NK-92 (cell line): ENCODE measurements around the gene PIGL.
"Not testable (repeated sequence)": the region's sequence is repeated elsewhere in the genome, so short reads cannot be mapped to it uniquely, and the experiment has no call there.

Source experiments
- DNase-seq: peaks from one replicate; lab custom pipeline; 2025; ENCODE audit not compliant: unreplicated experiment; lab: John Stamatoyannopoulos, UW

The PIGL gene

DNA sequence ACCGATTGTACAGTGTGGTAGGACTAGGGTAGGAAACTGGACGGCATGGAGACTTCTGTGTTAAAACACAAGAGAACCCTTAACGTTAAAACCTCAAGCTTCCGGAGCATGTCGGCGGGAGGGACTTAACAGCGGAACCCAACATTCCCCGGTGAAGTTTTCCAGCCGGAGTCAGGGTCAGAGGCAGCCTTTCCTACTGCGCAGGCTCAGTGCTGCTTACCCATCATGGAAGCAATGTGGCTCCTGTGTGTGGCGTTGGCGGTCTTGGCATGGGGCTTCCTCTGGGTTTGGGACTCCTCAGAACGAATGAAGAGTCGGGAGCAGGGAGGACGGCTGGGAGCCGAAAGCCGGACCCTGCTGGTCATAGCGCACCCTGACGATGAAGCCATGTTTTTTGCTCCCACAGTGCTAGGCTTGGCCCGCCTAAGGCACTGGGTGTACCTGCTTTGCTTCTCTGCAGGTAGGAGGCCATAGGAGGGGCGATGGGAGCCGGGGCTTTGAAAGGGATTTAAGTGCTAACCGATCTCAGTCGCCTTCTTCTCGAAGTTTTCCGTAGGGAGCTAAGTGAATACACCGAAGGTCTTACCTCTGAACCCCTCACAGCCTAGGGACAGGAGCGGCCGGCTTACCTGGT is at the start of gene PIGL:
PIGL (plus strand) TSS at position 209 of the 634 bp plus-strand sequence; CDS start at position 226, 17 bp downstream.
- no peak for DNase-seq

DNA sequence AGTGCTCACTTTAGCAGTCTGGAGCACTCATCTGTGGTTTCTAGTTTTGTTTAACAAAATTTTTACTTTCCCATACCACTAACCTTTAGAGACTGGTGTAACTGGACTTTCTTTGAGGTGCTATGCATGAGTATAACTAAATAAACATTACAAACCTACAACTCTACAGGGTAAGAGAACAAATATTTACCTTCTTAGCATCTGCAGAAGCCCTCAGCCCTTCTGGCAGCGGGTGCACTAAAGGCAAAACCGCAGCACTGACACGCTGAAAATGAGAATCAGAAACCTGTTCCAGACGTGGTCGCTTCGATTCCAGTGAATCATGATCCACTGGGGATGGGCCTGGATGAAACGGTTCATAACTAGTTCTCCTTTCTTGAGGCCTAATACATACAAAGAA is 45.4 kb upstream of the PIGL start:
- no peak for DNase-seq

DNA sequence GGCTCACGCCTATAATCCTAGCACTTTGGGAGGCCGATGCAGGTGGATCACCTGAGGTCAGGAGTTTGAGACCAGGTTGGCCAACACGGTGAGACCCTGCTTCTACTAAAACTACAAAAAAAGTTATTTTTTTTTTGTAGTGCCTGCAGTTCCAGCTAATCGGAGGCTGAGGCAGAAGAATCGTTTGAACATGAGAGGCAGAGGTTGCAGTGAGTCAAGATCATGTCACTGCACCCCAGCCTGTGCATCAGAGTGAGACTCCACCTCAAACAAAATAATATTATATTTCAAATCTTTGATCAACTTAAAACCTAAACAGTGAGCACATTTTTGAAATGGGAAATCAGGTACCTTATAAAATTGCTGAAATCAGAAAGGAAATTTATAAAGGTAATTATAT is 38.2 kb upstream of the PIGL start:
- DNase-seq = no peak

DNA sequence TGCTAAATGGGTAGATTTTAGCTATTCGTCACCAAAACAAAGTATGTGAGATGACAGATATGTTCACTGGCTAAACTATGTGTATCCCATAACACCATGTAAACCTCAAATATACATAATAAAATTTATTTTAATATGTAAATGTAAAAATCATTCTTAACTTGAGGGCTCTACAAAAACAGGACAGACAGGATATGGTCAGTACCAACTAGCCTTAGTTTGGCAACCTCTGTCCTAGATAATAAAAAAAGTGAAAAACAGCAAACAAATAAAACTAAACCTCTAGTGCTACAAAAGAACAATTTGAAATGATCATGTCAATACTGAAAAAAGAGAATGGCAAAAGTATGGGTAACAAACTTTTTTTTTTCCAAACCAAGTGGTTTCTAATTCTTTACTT is 35.4 kb upstream of the PIGL start:
- no peak for DNase-seq

DNA sequence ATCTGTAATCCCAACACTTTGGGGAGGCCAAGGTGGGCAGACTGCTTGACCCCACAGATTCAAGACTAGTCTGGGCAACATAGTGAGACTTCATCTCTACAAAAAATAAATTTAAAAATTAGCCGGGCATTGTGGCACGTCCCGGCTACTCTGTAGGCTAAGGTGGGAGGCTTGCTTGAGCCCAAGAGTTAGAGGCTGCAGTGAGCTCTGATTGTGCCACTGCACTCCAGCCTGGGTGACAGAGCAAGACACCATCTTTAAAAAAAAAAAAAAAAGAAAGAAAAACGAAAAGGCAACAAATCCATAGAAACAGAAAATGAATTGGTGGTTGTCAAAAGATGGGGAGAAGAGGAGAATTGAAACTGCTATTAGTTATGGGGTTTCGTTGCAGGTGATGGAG is 29.4 kb upstream of the PIGL start:
- DNase-seq = no peak

DNA sequence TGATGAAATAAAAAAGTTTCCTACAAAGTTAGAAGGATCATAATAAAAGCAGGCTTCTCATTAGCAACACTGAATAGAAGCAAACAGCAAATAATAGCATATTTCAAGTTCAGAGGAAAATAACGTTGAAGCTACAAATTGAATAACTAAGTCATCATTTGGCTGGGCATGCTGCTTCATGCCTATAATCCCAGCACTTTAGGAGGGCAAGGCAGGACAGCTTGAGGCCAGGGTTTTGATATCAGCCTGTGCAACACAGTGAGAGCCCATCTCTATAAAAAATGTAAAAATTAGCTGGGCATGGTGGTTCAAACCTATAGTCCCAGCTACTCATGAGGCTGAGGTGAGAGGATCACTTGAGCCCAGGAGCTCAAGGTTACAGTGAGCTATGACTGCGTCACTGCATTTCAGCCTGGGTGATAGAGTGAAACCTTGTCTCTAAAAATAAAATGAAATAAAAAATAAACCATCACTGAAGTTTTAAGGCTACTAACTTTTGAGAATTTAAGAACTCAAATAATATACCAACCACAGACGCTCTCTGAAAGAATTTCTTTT is 27.1 kb upstream of the PIGL start:
- DNase-seq = no peak

DNA sequence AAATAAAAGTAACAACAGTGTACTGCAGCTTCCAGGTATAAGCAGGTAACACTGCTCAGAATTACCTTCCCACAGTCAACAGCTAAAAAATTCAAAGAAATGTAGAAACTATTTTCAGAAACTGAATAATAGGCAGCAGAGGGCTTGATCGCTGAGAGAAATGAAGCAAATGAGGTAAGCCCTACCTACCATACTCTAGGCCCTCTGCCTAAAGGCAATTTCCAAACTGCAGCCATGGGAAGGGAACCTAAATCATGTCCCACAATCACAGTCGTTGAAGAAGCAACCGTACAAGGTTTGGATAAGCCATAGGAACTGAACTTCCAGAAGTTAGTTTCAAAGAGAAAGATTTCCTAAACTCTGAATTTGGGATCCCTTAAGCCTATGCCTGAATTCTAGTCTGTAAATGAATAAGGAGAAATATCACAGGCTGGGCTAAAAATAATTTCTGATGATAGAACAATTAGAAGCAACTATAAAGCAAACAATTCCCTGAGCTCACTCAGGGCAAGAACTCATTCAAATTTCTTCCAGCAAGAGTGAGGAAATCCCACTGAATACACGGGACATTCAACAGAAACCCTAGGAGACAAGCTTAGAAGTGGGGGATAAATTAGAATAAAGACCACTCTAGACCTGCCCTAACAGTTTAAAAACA is 26.2 kb upstream of the PIGL start:
- DNase-seq = no peak

DNA sequence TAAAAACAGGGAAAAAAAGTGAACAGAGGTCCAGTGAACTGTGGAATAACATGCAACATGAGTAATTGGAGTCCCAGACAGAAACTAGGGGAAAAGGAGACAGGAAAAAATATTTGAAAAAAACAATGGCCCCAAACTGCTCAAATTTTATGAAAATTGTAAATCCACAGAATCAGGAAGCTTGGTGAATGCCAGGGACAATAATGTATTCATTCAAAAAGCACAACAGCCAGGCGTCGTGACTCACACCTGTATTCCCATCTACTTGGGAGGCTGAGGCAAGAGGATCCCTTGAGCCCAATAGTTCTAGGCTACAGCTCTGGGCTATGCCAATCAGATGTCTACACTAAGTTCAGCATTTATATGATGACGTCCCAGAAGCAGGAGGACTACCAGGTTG is 25.4 kb upstream of the PIGL start:
- no peak for DNase-seq

DNA sequence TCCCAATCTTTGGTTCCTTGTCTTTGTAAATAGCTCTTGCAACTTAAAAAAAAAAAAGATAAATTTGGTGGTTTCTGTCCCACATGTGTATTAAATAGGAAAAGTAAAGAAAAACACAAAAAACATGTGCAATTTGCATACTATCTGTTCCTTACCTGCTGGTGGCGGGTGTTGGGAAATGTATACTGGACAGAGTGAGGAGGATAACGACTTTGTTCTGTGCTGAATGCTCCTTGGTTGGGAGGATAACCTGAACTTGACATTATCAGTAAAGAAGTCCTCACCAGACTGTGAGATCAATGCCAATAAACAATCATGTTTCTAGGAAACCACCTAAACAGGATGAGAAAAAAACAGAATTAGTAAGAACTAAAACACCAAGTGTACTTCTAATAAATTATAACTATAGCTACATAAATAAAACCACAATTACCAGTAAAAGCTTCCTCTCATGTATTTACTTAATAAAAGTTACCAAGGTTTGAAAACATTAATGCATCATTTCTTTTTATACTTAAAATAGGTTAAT is 22.6 kb upstream of the PIGL start:
- DNase-seq = not testable (repeated sequence)

DNA sequence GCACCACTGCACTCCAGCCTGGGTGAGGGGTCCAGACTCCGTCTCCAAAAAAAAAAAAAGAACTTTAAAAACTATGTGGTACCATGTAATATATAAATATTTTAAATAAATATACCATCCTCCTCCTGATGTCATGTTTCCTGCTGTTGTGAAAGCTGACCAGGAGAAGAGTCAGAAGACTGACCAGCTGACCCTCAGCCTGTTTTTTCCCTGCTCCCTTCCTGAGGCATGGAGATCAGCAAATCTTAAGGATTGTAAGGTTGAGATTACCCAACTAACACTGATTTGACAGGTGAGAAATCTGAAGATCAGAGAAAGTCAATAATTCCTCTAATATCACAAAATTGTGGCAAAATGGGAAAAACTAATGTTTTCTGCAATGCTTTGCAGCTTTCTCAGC is 19.7 kb upstream of the PIGL start:
- DNase-seq = no peak

DNA sequence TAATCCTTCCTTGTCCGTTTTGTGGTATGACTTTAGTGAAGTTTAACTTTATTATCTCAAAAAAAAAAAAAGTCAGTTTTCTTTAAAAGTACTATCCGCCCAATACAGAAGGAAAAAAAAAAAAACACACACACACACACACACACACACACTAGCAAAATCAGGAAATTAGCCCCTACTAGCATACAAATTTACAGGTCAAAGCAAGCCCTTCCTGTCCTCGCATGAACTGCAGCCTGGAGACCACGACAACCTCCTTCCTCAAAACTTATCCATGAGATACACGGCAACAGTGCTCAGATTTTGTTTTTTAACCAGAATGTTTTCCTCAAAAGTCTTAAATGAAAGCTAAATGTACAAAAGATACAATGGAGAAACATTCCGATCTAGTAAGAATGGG is 17.9 kb upstream of the PIGL start:
- no peak for DNase-seq

DNA sequence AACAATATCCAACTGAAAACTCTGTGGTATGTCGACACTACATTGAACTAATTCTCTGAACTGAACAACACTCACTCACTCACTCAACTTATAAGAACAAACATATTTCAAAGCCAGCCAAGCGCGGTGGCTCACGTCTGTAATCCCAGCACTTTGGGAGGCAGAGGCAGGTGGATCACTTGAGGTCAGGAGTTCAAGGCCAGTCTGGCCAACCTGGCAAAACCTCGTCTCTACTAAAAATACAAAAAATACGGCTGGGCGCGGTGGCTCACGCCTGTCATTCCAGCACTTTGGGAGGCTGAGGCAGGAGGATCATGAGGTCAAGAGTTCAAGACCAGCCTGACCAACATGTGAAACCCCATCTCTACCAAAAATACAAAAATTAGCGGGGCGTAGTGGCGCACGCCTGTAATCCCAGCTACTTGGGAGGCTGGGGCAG is 15.3 kb upstream of the PIGL start:
- not testable (repeated sequence) for DNase-seq

DNA sequence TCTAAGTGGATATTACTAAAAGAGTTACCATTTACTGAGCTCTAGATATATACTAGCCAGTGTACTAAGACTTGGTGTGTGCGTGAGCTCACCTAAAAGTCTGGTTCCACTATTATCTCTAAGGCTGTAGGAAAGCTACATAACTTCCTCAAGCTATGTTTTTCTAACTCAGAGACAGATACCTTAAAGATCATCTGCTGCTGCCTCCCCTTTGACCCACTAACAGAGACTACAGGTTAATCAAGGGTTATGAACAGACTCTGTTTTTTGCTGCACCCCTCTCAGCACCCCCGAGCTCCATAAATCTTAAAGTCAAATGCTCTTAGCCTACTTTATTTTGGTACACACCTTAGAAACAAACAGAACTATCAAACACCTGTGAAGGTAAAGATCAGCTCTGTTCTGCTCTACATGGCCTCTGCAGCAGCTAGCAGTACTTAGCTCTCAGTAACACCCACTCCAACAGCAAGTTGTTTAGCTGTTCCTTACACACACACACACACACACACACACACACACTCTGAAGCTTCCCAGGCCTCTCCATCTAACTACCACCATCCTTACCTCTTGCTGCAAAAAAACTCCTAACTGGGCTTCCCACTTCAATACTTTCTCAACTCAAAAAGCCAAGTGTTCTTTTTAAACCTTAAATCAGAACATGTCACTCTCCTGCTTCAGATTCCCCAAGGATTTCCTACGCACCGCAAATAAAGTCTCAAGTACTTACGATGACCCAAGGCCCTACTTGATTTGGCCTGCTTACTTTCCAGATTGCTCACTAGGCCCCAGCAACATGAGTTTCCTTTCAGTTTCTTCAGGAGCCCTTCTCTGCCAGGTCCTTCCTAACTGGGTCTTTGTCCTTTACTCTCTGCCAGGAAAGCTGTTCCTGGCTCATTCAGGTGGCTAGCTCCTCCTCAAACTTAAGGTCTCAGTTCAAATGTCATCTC is 14.2 kb upstream of the PIGL start:
- not testable (repeated sequence) for DNase-seq

DNA sequence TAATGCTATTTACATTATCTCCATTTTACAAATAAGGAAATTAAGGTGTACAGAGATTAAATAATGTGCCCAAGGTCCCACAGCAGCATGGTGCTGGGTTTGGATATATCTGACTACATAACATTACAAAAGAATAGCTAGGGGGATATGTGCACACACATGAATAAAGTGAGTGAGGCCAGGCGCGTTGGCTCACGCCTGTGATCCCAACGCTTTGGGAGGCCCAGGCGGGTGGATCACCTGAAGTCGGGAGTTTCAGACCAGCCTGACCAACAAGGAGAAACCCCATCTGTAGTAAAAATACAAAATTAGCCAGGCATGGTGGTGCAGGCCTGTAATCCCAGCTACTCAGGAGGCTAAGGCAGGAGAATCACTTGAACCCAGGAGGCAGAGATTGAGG is 12.2 kb upstream of the PIGL start:
- not testable (repeated sequence) for DNase-seq

DNA sequence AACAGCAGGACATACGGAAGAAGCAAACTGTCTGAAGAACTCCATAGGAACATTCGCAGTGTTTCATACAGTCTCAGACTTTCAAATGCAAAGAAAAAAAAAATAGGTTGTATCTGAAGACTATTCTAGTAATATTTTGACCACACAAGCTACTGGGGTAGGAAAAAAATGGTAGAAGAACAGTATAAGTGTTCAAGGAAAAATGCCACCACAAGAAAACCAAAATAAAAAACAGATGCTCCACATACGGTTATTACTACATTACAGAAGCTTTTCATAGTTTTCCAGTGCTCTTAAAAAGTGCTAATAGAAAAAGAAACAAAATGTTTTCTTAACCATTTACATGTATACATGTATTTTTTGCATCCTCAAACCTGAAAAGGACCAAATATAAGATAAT is 5.4 kb upstream of the PIGL start:
- no peak for DNase-seq

DNA sequence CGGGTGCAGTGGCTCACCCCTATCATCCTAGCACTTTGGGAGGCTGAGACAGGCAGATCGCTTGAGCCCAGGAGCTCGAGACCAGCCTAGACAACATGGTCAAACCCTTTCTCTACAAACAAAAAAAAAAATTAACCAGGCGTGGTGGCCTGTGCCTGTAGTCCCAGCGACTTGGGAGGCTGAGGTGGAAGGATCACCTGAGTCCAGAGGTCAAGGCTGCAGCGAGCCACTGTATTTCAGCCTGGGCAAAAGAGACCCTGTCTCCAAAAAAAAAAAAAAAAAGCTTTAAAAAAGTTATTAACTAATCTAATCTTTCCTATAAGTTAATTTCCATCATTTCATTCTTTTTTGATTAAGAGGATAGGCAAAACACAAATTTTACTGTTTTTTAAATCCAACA is 4.2 kb upstream of the PIGL start:
- DNase-seq = no peak

DNA sequence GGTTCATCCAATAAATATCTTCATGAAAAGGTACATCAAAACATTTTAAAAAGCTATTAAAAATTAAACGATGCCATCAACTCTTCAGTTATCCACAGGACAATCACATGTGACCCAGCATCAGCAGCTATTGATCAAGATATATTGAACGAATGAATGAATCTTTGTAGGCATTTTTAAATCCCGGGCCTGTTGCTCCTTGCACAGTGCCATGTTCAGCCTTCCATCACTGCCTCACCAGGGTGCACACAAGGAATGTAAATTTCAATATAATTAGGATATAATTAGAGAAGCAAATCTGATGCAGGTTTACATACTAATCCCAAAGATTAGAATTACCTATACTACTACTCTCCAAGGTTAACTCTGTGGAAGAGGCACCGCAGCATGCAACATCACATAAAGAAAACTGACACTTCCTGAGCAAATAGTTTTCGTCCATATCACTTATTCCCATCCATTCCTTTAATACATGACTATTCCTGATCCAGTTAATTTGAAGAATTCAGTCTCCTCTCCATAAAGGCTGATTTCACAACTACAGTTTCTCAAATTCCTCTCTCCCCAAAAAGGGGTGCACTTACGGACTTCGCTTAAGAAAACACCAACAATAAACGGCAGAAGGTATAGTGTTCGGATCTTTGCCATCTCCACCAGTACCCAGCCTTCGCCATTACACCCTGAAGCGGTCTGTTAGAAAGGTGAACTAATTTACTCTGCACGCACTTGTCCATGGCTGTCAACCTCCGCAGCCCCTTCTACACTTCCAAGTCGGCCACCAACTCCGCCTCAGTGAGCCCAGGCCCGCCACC is 2.6 kb upstream of the PIGL start:
- no peak for DNase-seq

DNA sequence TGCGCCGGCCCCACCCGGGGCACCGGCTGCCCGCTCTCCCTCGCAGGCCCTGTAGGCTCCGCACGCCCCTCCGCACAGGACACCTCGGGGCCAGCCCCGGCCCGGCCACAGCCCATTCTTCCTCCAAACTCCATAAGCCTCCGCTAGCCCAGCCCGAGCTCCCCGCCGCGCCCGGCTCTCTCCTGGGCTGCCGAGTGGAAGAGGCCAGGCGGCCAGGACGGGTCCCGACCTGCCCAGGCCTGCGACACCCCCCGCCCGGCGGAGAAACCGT is 2.1 kb upstream of the PIGL start:
- DNase-seq = no peak

DNA sequence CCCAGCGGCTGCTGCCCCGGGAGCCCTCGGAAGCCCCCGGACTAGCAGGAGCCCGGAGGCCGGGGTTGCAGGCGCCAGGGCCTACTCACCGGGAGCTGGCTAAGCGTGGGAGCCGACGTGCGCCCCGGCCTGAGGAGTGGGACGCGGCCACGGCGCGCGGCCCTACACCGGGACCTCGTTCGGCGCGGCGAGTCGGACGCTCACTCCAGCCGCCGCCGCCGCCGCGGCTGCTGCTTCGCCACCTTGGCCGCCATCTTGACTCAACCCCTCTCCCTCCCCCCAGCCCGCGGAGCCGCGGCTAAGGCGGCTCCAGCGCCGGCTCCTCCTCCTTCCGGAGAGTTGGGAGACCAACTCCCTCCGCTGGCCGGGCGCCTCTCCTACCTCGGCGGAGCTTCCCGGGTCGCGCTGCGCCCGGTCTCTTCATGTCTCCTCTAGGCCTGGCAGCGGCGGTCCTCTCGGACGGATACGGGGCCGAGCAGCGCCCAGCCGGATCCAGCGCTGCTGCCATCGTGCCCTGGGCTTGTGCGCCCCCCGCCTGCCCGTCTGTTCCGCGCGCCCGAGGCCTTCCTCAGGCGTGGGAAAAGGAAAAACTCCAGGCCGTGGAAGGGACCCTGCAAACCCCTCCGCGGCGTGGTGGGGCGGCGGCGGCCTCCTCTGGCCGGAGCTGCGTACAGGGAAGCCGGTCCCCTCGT is 1.6 kb upstream of the PIGL start, which contains the start of gene NCOR1:
NCOR1 (minus strand) TSS at position 262 of the 692 bp plus-strand sequence. CDS start 20,965 bp downstream, outside the sequence.
- no peak for DNase-seq

DNA sequence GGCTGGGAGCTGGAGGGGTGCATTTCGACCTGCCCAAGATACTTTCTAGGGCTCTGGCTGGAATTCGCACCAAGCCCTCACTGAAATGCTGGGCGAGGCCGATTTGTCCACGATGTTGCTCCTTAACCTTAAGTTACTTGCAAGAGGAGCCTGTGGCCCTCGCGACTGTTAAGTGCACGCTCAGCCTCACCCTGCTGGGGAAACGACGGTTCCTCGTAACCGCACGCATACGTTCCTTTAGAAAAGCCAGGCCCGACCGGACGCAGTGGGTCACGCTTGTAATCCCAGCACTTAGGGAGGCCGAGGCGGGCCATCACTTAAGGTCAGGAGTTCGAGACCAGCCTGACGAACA is 1.1 kb upstream of the PIGL start:
- DNase-seq = no peak
